ENCODE results near the gene CHN1. TPM values are rescaled to one million over a fixed set of nuclear protein-coding genes. Genes with fewer than 3 reads are reported as not detected.

Gene CHN1
- total RNA-seq, 4 donors from 2014 or later = 0.30 to 5.8 (median 3.6) TPM

GRCh38 chr2:174777347-174778084 lies 227.7 kb downstream of the CHN1 start:
- WGBS, 2 donors = 70 to 71% methylated on average over 5 of the region's 5 CpGs
- H3K9me3 ChIP-seq = no peaks in the 10 kb centered on the region
- no peaks in the 10 kb centered on the region for H3K36me3 ChIP-seq
- H3K4me1 ChIP-seq = peaks cover 0 to 33% (median 15%) of the 10 kb centered on the region in 3 donors
- intact Hi-C loops (cut with DNase I) = no loop called here
- no peak for DNase-seq
- H3K27ac ChIP-seq = peak overlapping the region in 2 of 4 donors; percentile 62 to 65
- no peaks in the 10 kb centered on the region for H3K27me3 ChIP-seq
- no peak overlapping the region for H3K4me3 ChIP-seq
- TF ChIP-seq CTCF (IDR thresholded peaks at IDR 0.05) (no peak), POLR2A (IDR thresholded peaks at IDR 0.05) (no peak)

GRCh38 chr2:174776675-174777074 lies 228.5 kb downstream of the CHN1 start:
- H3K4me1 ChIP-seq = peaks cover 0 to 39% (median 15%) of the 10 kb centered on the region in 3 donors
- DNase-seq = no peak
- WGBS, 2 donors = 57 to 71% methylated on average over 3 of the region's 3 CpGs
- no peaks in the 10 kb centered on the region for H3K36me3 ChIP-seq
- no peak overlapping the region for H3K4me3 ChIP-seq
- TF ChIP-seq POLR2A (IDR thresholded peaks at IDR 0.05) (no peak), CTCF (IDR thresholded peaks at IDR 0.05) (no peak)
- H3K9me3 ChIP-seq = no peaks in the 10 kb centered on the region
- no peak overlapping the region for H3K27ac ChIP-seq
- intact Hi-C loops (cut with DNase I) = no loop called here
- no peaks in the 10 kb centered on the region for H3K27me3 ChIP-seq

GRCh38 chr2:174776223-174776622 lies 229.0 kb downstream of the CHN1 start:
- TF ChIP-seq POLR2A (IDR thresholded peaks at IDR 0.05) = no peak
- Histone ChIP-seq H3K36me3 (no peaks in the 10 kb centered on the region), H3K4me3 (no peak overlapping the region), H3K4me1 (peaks cover 0 to 39% (median 15%) of the 10 kb centered on the region in 3 donors), H3K27me3 (no peaks in the 10 kb centered on the region), H3K9me3 (no peaks in the 10 kb centered on the region), H3K27ac (no peak overlapping the region)
- WGBS, 2 donors = 70 to 72% methylated on average over 6 of the region's 6 CpGs
- no peak for DNase-seq
- intact Hi-C loops (cut with DNase I) = no loop called here

GRCh38 chr2:174775571-174775980 lies 229.6 kb downstream of the CHN1 start:
- peaks cover 0 to 39% (median 15%) of the 10 kb centered on the region in 3 donors for H3K4me1 ChIP-seq
- intact Hi-C loops (cut with DNase I) = no loop called here

GRCh38 chr2:174774886-174775285 lies 230.3 kb downstream of the CHN1 start:
- Histone ChIP-seq H3K36me3 (no peaks in the 10 kb centered on the region), H3K27me3 (no peaks in the 10 kb centered on the region), H3K27ac (no peak overlapping the region), H3K4me1 (peaks cover 0 to 39% (median 15%) of the 10 kb centered on the region in 3 donors), H3K4me3 (no peak overlapping the region), H3K9me3 (no peaks in the 10 kb centered on the region)
- DNase-seq = no peak
- TF ChIP-seq POLR2A (IDR thresholded peaks at IDR 0.05) = no peak
- TF ChIP-seq CTCF (IDR thresholded peaks at IDR 0.05) = no peak
- intact Hi-C loops (cut with DNase I) = no loop called here
- WGBS, 2 donors = 68 to 72% methylated on average over 4 of the region's 4 CpGs

More at GRCh38 chr2:174775571-174775980, 229.6 kb downstream of the CHN1 start:
- TF ChIP-seq POLR2A (IDR thresholded peaks at IDR 0.05) (no peak), CTCF (IDR thresholded peaks at IDR 0.05) (no peak)
- Histone ChIP-seq H3K36me3 (no peaks in the 10 kb centered on the region), H3K9me3 (no peaks in the 10 kb centered on the region), H3K4me3 (no peak overlapping the region), H3K27me3 (no peaks in the 10 kb centered on the region), H3K27ac (no peak overlapping the region)
- DNase-seq = no peak
- 59% methylated on average over 5 of the region's 5 CpGs for WGBS, 2 donors

All from esophagus squamous epithelium (tissue), 5 donors.